ELF-1 (cell line): ENCODE data around the gene PRLR.
A peak's percentile ranks its signal among the peaks of the same experiment; 100 is the strongest.
"Not testable (repeated sequence)": the region's sequence is repeated elsewhere in the genome, so short reads cannot be mapped to it uniquely, and the experiment has no call there.

Source experiments
- DNase-seq: peaks from one replicate; pipeline ENCODE4 v3.0.0-alpha.2; 2016; ENCODE audit warnings: low read depth, low spot score

Gene PRLR

DNA sequence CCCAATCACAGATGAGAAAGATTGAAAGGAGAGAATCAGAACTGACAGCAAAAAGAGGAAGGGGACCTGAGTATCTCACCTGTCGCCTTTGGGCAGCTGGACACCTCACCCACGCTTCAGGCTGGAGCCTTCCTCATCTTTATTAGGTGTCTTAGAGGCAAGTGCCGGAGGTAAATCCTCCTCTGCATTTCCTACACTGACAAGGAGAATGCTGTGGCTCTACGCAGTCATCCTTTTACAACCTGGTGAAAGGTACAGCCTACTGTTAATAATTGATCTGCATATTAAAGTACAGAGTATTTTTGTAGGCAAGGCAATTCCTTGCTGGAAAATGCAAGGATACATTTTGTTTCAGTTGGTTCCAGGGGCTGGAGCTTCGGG is 34.8 kb downstream of the PRLR start:
- no peak for DNase-seq

DNA sequence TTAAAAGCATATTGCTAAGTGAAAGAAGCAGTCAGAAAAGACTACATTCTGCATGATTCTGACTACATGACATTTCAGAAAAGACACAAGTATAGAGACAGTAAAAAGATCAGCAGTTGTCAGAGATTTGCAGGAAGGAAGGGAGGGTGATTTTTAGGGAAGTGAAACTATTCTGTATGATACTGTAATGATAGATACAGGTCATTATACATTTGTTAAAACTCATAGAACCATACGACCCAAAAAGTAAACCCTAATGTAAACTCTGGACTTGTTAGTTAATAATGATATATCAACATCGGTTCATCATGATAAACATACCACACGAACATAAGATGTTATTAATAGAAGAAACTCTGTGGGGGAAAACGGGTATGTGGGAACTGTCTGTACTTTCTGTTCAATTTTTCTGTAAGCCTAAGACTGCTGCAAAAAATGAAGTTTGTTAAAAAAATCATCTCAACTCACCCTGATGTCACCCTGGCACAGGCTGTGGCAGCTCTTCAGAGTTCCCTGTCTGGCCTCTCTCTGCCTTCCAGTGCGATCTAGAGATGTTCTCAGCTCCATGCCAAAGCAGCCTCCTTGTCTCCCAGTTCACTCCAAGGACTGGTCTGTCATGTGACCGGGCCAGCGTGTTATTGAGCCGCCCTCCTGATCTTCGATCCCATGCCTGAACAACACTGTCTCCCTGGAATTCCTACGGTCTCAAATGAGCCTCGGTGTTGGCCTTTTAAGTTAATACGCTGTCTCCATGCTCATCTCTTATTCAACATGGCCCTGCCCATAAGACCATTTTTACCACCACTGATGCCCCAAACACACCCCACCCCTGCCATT is 35.4 kb downstream of the PRLR start:
- no peak for DNase-seq

DNA sequence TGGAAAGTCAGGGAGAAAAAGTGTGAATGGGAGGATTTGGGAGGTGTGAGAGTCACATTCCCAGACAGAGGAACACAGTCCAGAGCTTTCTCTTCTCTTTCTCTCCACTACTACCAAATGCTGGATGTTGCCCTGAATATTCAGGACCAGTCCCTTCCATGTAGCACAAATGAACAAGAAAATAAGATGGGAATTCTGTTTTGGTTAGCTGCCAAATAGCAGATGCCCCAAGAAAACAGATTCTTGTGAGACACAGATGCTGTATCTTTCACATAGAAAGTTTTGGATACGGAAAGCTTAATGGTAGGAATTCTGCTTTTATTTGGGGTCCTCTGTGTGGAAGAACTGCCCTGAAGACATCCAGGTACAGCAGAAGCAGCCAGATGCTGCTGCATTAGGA is 37.8 kb downstream of the PRLR start:
- DNase-seq = no peak

DNA sequence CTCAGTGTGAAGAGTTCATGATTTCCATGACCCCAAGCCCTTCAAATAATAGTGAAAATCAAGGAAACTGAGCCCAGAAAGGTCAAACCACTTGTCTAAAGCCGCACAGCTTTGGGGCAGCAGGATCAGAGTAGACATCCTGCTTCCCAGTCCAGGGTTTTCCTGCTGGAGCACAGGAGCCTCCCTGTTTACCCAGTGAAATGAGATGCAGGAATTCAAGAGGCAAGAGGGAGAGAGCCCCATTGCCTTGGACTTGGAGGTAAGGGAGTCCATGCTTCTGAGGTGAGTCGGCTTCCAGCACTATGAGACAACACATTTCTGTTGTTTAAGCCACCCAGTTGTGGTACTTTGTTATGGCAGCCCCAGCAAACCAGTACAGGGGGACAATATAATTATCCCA is 40.5 kb downstream of the PRLR start:
- DNase-seq = not testable (repeated sequence)

DNA sequence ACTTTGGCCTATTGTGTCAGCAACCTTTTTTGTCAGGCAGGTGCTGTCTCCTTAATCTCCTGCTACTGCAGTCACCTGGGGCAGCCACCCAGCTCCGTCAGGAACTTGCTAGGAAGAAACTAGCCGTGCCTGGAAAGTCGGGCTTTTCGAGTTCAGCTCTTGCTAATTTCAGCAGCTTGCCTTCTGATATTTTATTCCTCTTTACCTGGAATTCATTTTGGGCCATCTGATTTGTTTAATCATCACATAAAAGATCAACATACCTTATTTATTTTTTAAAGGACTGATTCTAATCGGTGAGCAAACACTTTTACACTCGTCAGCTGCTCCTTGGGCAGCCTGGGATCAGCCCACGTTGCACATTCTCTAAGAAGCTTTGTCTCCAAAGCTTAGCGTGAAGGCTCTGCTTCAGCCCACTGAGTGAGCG is 42.2 kb downstream of the PRLR start:
- peak; percentile 13 for DNase-seq

DNA sequence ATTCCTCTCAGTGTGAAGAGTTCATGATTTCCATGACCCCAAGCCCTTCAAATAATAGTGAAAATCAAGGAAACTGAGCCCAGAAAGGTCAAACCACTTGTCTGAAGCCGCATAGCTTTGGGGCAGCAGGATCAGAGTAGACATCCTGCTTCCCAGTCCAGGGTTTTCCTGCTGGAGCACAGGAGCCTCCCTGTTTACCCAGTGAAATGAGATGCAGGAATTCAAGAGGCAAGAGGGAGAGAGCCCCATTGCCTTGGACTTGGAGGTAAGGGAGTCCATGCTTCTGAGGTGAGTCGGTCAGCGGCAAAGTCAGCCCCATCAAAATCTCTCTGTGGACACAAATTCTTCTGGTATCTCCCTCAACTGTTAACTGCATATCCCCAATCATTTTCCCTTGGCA is 42.7 kb downstream of the PRLR start:
- not testable (repeated sequence) for DNase-seq

DNA sequence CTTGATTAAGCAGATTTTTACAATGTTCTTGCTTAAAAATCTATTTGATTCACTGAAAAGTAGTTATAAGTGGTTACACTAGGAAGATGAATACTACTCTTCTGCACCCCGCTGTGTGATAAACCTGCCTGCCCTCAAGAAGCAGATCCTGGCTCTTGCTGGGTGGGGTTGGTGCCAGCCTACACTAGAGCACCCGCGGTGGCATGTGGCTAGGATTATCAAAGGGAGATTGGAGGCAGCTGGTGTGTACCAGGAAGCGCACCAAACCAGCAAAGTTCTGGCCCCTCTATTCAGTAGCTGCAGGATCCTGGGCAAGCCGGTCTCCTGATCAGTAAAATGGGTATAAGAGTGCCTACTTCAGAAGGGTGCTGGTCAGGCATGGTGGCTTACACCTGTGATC is 43.5 kb downstream of the PRLR start:
- no peak for DNase-seq

DNA sequence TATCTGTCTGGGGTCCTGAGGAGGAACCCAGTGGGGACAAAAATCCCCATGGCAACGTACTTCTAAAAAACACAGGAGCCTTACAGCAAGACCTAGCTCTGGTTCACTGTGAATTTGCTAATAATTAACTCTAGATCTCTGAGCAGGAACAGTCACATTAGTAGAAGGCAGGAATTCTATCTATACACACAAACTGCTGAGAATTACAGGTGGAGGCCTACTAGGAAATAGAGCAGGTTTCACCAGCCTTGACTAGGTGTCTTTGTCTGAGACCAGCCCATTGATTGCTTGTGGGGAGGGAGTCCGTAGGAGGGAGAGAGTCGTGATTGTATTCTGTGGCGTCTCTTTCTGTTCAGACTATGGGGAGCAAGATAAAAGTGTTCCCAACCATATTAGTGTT is 44.8 kb downstream of the PRLR start:
- no peak for DNase-seq

DNA sequence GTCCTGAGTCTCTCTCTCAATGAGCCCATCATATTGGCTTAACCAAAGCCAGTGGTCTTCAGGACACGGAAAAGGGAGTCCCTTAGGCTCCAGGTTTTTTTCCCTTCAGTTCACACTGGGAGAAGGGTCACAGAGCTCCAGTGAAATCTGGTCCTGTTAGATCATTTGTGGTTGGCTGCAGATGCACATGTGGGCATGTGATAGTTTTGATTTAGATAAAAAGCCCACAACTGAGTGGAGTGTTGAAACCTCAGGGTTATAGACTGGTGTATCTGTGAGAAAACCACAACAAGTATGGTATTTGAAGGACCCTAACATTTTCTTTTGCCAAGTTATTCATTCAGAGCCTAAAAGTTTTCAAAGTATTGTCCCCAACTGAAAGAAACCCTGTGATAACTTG is 46.7 kb downstream of the PRLR start:
- no peak for DNase-seq

DNA sequence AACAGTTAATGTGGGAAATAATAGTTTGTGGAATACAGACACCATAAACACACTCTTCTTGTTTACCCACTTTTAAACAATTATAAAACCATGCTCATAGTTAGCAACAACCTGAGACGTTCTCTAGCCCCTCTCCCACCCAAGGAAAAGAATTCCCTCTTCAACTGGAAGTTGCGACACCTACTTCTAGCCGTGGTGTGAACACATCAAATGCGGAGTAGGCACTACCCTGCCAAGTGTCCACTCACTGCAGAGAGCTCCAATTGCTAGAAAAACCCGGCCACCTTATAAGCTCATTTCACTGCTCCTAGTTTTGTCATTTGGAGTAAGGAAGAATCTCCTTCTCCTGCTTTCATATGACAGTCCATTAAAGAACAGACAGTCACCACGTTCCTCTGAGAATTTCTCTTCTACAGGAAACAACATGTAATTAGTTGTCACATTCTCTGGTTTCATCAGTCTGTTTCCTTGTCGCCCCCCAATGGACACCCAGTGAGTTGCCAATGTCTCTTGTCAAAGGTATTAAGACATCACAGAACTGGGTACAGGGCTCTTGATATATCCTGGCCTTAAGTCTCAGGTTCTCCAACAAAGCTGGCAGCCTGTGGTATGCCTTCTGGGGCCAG is 47.3 kb downstream of the PRLR start:
- peak; percentile 56 for DNase-seq

DNA sequence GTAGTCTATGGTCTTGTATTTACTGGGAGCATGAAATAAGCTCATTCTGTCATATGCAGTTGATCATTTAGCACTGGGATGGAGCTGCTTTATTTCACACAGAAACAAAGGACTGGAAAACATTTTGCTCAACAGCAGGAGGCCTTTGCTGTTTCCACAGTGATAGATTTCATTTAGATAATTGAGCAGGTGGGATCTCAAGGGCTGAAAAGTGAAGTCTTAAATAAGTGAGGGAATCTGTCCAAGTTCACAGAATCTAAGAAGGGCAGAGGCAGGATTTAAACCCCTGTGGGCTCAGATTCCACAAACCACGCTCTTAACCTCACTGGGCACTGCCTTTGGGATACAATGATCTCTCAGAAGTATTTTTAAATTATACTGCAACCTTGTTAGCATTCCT is 47.8 kb downstream of the PRLR start:
- DNase-seq = no peak

DNA sequence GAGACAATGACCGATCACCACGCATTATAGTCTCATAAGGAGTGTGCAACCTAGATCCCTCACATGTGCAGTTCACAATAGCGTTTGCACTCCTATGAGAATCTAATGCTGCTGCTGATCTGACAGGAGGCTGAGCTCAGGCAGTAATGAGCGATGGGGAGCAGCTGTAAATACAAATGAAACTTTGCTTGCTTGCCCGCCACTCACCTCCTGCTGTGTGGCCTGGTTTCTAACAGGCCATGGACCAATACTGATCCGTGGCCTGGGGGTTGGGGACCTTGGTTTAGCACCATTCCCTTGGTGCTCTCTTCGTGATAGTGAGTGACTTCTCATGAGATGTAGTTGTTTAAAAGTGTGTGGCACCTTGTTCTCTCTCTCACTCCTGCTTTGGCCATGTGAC is 50.2 kb downstream of the PRLR start:
- DNase-seq = no peak

DNA sequence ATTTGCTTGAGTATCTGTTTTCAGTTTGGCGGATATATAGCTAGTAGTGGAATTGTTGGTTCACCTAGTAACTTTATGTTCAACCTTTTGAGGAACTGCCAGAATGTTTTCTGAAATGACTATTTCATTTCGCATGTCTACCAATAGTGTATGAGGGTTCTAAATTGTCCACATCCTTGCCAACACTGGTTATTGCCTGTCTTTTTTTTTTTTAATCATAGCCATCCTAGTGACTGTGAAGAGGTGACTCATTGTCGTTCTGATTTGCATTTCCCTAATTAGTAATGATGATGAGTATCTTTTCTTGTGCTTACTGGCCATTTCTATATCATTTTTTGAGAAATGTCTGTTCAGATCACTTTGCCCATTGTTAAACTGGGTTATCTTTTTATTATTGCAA is 52.5 kb downstream of the PRLR start:
- no peak for DNase-seq

DNA sequence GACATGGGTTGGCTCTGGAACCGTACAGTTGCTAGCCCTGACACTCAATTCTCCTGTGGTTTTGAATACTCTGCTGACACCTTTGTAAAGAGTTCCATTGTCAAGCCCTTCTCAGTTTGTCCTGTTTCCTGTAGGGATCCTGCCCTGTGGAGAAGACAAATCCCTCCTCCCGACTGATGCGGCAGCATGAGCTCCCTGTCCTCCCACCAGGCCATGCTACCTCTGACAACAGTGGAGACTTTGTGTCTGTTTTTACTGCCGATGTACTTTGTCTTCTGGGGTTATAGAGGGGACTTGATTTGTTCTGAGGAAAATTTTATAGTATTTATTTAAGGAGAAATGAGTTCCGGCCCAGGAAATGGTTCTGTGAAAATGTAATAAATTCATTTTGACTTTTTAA is 57.8 kb downstream of the PRLR start:
- no peak for DNase-seq

DNA sequence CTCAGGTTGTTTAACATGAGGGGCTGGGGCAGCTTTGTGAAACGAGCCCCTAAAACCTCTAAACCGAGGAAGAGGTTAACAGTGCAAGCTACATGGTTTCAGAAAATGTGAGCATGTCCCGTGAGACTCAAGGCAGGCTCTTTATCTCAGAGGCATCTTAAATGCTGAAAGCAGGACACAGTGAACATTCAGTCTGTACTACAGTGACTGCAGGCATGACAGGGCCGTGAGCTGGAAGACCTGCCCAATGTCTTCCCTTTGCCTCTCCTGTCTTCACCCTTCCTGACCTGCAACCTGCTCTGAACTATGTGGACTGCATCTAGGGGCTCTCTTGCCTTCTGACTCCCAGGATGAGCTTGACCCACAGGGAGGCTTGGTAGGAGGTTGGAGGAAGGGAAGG is 58.3 kb downstream of the PRLR start:
- no peak for DNase-seq

DNA sequence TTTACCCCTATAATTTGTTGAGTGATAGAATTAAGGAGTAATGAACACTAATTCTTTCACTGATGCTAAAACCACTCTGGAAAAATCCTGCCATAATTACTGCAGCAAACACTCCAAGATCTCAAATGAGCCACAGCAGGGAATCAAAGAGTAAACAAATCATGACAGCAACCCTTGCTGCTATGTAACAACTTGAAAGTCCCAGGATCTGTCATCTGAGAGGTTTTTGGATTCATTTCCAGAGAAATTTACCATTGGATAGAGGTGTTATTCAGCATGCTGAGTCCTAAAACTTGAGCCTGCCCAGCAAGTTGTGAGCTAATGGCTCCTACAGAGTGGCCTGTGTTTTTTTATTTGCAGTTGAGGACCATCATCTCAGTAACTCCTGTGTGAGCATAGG is 59.2 kb downstream of the PRLR start:
- no peak for DNase-seq

DNA sequence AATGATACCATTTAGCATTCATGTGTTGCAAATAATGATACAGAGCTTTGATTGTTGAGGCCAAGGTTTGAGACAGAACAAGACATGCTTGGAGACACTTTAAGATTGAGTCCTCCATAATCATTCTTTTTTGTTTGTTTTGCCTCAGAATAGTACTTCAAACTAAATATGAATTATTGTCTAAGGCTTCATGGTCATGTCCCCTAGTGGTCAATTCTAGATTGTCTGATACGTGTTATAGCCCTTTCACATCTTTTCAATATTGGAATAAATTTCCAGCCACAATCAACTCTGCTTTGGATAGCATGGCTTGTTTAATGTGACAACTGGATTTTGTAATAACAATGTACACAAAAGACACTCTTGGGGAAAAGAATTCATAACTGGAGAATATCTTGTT is 64.2 kb downstream of the PRLR start:
- no peak for DNase-seq

DNA sequence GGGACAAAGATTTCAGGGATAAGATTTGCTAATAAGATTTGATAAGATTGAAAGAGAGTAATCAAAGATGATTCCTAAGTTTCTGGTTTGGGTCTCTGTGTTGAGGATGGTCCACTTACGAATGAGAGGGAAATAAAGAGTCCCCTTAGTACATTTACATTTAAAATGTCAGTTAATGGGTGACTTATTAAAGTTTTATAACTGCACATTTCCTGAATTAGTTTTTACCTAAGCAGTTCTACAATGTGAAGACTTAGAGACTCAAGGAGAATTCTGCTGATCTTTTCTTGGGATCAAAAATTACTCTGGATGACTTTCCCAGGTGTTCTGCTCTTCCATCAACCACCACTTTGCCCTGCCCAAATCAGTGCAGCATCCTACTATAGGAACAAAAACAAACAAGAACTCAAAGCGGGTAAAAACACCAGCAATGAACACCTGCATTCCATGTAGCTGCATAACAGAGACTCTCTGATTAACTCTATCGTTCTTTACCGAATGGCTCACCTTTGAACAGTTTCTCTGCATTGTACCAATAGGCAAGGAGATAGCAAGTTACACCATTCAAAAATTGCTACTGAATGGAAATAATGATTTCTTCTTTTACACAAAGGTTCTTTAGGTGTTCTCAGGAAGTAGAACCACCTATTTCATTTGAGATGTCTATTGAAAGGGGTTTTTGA is 65.3 kb downstream of the PRLR start:
- DNase-seq = no peak

DNA sequence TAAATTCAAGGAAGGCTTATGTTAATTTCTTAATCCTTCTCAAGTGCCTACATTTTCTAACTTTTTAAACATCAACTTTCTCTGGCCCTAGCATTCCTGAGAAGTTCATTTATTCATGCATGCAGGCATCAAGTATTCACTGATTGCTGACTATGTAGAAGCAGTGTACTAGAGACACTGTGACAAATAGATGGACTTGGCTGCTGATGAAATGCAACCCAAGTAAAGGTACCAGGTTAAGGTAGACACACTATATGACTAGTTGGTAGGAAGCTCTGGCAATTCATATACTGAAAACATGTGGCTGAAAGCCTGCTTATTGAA is 66.6 kb downstream of the PRLR start:
- no peak for DNase-seq

DNA sequence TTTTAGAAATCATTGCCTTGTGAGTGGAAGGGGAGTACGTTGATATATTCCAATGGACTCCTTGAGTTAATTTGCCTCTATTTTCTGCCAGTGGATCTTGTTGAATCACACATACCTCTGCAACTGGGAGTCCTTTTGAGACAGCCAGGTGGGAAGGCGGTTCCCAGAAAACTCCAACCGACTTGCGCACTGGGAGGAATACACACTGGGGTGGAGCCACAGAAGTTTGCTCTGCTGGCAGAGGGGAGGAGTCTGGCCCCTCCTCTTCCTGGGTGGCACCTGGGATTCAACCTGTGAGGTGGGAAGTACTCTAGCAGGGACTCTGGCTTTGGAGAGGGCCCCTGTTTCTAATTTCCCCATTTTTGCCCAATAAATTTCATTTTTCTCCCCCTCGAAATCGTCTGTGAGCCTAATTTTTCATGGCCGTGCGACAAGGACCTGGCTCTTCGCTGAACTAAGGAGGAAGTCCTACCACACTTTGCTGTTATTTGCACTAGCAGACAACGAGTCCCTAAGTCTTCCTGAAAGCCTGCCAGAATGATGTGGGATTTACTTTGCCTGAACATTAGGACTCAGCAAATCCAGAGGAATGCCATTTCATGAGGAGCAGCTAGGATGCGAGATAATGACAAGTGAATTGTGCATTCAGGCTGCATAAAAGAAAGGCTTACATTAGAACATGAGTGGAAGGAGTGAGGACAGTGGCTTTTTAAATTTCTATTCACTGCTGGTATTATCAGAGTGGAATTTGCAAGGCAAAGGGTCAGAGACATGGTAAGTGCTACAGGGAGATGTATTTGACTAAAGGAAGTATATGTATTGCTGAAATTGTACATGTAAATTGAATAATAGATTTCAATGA is 67.2 kb downstream of the PRLR start:
- DNase-seq = no peak

DNA sequence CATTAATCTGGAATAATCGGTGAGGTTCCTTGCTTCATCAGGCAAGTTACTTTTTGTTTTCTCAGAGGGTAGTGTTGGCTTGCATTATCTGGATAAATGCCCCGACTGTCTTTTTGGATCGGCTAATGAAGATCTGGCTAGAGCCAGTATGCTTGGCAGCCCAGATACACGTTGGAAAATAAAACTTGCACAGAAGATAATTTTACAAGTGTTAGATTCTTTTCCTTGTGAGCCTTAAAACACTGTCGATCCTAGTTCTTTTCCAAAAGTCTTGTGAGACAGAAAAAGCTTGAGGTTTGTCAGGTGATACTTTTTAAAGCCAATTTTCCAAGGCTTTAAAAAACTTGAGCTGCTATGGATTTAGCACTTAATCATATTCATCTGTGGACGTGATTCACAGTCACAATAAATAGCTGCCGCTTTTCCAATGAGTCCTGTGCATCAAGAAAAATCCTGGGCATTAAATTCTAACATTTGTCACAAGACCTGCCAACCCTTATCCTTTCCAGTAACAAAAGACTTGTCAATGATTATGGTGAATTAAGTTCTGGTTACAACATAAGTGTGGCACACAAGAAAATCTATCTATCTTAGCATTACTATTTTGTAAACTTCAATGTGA is 68.5 kb downstream of the PRLR start:
- DNase-seq = no peak
